GM19043 (cell line): ENCODE data around the gene MIPEP.
"Not testable (repeated sequence)": the region's sequence is repeated elsewhere in the genome, so short reads cannot be mapped to it uniquely, and the experiment has no call there.

Experiments
- ATAC-seq: cut with Tn5 transposase; IDR thresholded peaks from one replicate; pipeline ENCODE4 v1.9.1; 2021; ENCODE audit warnings: low read depth; ENCODE audit not compliant: unreplicated experiment

MIPEP gene

DNA sequence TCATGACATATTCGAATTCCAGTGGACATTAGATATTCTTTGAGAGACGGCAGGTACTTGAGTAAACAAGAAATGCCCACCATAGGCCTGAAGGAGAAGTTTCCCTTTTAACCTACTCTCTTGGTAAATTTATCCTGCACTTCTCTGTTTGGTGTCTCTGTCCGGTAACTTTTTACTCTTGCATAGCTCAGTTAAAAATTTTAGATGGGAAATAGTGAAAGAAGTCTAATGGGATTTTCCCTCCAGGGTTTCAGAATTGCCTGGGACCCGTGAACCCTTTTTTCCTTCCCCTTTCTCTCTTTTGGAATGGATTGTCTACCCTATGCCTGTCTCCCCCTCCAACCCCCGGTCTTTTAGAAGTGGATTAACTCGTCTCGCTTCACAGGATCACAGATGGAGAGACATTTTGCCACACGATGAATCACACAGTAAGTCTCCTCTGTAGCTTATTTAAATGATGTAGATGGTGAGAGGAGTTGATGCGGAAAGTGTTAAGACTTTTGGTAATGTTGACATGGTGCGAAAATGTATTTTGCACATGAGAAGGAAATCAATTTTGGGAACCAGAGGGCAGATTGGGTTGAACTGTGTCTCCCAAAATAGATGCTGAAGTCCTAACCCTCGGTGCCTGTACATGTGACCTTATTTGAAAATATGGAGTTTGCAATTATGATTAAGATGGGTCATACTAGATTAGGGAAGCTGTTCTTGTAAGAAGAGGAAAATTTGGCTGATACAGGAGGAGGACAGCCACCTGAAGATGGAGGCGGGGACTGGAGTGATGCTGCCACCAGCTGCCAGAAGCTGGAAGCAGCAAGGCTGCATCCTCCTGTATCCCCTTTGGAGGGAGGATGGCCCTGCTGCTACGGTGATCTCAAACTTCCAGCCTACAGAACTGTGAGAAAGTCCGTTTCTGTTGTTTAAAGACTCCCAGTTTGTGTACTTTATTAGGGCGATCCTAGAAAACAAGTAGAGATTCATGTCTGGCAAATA lies 711 bp upstream of the MIPEP start:
- peak; percentile 7 for ATAC-seq

DNA sequence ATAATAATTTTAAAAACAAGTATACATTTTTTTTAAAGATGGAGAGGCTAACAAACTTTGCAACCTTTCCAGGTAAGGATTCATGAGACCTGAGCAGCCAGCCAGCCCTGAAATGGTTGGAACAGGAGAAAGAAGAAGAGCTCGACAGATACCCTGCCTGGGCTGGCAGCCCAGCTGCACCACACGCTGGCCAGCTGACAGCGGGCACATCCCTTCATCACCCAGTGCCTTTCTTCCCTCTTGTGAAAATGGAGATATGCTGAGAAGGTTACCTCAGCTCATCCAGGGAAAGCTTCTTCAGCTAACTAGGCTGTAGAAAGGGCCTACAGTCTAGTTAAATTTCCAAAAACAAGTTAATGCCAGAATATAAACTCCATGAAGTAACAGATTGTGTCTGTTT lies 4.8 kb downstream of the MIPEP start:
- ATAC-seq = not testable (repeated sequence)

DNA sequence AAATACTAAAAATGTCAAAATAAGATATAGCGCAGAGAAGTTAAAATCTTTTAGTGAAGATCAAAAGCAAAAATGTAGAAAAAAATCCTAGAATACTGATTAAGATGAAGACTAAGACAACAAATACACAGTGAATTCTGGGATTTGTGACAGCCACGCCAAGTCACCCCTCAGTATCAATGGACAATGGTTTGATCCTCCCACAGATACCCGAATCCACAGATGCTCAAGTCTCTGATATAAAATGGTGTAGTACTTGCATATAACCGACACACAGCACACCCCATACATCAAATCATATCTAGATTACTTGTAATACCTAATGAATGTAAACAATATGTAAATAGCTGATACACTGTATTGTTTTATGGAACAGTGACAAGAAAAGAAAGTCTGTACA lies 5.9 kb downstream of the MIPEP start:
- no peak for ATAC-seq

DNA sequence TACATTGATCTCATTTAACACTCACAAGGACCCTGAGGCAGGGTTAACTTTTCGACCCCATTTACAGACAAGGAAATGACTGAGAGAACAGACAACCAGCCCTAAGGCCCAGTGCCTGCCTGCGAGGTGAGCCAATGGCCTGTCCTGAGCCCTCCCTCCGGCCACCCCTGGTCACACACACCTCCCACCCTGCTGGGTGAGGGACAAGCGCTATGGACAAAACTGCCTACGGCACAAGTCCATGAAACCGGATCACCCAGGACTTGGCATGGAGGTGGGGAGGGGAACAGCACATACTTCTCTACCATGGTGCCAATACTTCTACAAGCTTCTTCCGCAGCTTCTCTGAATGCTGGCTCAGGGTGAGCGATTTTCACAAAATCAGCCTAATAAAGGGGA lies 7.8 kb downstream of the MIPEP start:
- ATAC-seq = not testable (repeated sequence)

DNA sequence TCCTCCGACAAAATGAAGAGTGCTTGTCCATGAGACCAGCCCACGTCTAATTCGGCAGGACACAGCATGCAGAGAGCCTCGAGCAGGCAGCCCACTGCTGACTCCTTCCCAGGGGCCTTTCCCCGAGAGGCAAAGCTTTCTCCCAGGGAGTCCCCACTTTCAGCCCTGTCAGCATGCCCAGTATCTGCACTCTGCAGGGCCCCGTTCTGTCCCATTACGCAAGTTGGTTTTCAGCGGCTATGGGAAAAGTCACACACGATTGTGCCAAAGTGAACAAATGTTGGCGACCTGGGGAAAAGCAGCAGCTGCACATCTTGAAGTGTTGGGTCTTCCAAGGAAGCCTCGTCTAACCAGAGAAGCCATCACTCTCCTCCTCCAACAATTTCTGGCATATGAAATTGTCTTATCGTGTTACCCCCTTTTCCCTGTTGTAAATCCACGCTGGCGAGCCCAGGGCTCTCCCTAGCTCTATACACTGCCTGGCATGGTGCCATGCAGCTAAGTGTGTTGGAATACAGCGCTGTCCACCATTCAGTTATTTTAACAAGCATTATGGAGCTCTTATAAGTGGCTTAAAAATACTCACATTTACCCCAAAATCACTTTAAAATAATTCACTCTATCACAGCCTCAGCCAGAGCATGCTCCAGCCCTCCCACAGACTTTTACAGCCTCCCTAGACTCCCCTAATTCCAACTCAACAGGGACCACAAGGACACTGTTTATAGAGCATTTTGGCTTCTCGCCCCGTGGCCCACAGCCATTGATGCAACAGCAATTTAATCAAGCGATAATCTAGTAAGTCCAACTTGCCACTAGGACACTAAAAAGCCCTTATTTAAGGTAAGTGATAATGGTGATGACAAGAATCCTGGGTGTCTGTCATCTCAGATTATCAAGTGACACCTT lies 8.5 kb downstream of the MIPEP start:
- ATAC-seq = not testable (repeated sequence)

DNA sequence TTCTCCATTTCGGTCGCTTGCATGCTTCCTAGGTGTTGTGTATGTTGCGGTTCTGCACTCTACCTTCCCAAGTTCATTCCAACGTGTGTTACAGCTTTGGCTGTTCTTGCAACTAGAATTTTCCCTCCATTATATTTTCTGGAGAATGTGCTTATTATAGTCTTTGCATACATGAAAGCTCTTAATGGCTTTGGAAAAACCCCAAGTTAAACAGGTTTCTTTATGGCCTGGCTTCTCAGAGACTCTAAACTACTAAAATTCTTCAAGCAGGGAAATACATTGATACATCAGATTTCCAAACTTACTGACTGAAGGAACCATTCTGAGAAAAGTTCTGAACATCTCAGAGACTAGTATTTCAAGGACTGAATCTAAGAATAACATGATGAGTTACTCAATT lies 11.9 kb downstream of the MIPEP start:
- no peak for ATAC-seq

DNA sequence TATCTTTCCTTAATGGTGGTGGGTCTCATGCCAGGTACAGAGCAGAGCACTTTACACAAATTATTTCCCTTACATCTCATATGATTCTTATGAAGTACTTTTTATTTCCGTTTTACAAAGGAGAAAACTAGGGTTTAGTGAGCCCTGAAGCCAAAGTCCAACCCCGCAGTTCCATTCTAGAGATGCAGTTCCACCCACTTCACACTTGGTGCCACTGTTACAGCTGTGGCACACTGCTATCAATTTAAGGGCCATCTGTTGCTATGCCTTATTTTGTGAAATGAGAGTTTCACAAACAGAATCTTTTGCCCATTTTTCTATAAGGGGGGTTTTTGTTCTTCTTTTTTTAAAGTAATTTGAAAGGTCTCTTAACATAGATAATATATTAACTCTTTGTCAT lies 12.9 kb downstream of the MIPEP start:
- no peak for ATAC-seq

DNA sequence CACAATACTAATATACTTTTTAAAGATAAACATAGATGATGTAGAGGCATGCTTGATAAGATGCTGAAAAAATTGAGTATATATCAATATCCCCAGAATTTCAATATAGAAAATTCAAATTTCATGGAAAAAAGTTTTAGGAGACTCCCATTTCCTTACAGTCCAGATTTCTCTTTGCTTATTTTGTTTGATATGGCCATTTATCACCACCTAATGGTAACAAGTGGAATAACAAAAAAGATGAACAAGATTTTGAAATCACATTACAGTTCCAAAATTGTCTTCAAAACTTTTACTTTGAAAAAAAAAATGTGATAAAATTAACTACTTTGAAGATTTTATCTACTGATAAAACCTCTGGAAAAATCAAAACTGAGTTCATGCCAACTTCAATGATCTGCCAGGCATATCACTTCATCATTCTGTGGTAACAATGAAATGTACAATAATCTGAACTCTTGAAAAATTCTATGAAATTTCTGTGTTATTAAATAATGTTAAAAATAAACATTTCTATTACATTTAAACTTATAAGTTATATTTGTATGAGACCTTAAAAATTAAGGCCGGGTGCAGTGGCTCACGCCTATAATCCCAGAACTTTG lies 17.5 kb downstream of the MIPEP start:
- no peak for ATAC-seq

DNA sequence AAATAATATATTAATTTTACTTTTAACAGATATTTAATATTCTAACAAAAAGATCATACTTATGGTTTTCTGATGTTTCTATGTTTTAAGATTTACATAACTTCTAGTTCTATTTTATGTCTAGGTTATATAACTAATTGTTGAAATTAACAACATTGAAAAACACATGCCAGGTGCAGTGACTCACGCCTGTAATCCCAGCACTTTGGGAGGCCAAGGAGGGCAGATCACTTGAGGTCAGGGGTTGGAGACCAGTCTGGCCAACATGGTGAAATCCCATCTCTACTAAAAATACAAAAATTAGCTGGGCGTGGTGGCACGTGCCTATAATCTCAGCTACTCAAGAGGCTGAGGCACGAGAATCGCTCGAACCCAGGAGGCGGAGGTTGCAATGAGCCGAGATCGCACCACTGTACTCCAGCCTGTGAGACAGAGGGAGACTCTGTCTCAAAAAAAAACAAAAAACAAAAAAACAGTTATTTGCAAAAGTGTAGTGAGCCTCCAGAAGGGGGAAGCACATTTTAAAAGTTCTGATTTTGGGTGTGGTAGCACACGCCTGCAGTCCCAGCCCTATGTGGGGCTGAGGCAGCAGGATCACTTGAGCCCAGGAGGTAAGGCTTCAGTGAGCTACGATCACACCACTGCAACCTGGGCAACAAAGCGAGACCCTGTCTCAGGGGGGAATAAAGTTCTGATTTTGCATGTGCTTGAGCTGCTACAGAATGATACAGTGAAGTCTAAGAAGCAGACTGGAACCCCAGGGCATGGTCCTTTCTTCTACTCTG lies 18.7 kb downstream of the MIPEP start:
- no peak for ATAC-seq

DNA sequence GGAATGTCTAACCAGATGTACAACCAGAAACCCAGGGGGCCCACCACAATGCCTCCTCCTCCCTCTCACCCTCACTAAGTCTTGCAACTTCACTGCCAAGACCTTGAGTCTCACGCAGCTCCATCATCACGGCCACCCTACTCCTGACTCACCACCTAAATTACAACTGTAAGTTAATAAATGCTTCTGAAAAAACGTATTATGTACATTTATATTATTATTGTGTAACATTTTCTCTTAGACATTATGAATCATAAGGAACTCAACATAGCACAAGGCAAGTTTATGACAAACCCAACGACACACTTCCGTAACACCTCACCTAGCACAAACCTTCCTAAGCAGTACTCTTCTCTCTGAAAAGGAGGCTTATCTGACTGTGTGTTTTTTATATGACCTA lies 20.7 kb downstream of the MIPEP start:
- ATAC-seq = no peak

DNA sequence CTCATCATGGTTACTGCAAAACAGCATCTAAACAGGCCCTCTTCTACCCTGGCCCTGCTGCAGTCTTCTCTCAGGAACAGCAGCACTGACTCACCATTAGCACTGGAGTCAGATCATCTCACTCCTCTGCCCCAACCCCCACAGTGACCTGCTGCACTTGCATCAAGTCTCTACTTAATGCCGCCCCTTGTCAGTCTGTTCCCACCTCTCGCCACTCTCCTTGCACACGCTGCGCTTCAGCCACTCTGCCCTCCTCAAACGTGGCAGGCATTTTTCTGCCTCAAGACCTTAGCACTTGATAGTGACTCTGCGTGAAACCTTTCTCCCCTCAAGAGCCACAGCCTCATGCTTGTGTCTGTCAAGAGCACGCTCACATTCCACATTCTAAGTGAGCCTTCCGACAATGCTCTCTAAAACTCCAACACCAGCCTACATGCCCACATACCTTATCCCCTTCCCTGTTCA lies 22.1 kb downstream of the MIPEP start:
- no peak for ATAC-seq

DNA sequence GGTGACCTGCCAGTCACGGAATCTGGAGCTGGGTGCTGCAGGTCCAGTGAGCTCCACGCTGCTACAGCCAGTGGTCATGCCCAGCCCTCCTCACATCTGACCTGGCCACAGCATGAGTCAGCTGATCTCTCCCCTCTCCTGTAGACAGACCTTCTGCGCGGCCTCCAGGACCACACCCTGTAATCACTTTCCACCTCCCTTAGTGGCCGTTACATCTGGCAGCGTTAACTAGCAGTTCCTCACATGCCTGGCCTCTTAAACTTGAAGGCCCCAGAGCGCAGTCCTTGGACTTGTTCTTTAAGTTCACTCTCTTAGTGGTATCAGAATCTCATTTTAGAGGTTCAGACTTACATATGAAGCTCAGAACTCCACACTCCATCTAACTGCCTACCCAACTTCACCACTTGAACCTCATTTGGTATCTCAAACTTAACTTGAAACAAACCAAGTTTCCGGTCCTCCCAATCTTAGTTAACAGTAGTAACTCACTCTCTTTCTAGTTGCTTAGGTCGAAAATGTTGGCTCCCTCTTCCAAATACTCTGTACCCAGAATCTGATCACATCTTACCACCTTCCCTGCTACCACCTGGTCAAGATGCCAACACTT lies 22.7 kb downstream of the MIPEP start:
- no peak for ATAC-seq

DNA sequence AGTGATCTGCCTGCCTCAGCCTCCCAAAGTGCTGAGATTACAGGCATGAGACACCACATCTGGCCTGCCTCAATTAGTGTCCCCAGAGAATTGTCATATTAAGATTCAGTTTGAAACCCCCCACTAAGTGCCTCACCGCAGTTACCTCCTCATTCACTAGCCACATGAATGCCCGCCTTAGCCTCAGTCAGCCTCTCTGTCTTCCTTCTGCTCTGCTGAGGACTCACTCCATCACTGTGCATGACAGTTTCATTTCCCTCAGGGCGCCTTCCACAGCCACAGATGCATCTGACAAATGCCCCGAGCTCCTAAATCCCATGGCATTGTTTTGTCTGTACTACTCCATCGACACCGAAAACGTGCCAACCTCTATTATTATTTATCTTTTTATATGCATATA lies 23.3 kb downstream of the MIPEP start:
- ATAC-seq = no peak

DNA sequence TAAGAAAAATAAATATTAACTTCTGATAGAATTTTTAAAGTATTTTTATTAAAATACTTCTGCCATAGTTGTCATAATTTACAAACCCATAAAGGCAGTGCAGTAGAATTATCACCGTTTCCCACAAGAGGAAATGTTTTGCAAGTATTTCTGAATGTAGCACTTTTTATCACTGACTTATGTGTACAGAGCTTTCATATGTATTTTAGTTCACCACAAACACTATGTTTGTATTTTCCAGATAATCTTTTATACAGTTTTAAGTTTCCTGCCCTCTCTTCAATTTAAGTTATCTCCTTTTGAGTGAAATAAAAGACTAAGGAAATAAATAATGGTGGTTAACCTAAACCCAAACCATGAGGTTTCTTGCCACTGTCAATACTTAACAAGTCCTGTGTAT lies 24.2 kb downstream of the MIPEP start:
- no peak for ATAC-seq

DNA sequence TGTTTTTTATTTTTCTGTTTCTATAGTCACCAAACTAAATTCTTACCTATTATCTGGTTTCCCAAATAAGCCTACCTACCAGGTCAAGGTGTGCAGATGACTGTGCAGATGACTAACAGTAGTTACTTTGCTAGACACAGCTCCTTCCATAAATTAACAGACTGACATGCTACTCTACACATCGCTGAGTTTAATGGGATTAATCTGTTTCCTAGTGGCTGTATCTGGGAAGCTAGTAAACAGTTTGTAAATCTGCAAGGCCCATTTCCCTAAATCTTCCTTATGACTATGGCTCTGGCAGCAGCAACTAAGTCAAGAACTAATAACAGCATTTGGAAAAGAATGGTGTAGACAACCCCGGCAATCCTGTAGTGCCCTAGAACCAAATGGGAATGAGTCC lies 27.9 kb downstream of the MIPEP start:
- ATAC-seq = no peak

DNA sequence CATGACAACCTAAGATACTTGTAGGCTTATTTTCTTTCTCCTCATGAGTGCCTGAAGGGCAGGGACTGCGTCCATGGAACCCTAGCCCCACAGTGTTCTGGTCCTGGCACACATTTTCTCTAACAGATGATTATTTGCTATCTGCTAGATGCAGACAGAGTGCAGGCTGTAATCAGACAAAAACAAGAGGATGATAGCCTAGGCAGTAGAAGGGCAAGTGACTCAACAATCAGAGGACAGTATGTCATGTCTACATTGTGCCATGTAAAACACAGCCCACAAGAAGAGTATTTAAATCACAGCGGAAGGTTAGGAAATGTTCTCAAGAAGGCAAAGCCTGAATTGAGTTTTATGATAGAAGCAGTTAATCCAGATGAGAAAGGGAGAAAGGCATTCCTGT lies 29.3 kb downstream of the MIPEP start:
- ATAC-seq = no peak

DNA sequence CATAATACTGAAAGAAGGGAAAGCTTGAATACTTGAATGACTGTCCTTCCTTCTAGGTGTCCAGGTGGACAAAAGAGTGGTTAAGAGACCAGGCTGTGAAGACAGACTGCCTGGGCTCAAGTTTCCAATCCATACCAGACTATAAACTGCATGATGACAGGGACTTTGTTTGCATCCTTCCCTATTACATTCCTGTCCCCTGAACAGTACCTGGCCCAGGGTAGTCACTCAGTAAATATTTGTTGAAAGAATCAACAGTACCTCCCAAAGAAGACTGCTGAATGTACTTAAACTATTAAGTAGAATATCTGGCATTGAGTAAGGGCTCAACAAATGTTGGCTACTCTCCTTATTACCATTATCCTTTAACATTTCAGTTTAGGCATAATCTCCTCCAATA lies 29.7 kb downstream of the MIPEP start:
- no peak for ATAC-seq

DNA sequence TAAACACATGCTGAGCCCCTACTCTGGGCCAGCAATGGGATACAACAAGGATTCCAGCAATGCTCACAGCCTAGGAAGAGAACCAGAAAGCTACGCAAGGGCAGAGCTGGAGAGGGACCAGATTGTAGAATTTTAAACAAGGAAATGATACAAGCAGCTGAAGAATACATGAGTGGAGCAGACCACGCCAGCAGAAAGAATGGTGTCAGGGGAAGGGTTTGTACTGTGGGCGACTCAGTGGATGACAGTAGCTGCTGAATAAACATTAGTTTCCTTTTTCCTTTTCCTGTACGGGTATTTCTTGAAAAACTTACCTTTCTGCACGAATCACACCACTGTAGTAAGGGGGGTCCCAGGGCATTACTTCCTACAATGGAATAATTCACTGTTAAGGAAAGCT lies 30.7 kb downstream of the MIPEP start:
- ATAC-seq = no peak

DNA sequence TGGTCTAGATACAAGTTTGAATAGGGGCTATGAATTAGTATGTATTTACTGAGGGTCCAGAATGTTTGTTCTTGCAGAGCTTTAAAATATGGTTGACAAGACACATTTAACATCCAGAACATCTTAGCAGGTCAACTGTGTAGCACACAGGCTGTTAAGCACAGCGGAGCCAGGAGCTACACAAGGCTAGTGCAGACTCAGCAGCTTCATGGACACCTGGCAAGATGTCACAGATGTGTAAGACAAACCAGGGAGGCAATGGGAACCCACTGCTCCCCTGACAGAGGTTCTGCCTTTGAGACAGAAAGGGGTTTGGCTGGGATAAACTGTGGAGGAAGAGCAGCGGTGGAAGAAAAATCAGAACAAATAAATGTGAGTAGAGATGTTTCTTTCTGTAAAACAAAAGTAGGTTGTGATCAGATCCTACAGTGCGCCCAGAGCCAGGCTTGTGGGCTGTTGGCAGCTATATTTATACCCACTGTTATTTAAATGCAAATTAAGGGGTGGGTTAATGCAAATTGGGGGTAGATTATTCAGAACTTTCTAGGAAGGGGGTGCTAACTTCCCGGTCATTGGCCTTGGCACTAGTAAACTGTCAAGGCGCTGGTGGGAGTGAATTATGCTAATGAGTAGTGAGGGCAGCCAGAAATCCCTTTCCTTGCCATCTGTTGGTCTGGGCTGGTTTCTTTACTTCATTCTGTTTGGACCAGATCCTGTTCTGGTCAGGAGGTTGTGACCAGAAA lies 33.0 kb downstream of the MIPEP start:
- ATAC-seq = no peak
